Spleen (tissue), 11 donors: ENCODE data around the gene EPN3. TPM values are rescaled to one million over a fixed set of nuclear protein-coding genes. Genes with fewer than 3 reads are reported as not detected.
A peak's percentile ranks its signal among the peaks of the same experiment; 100 is the strongest.

ENCODE experiments used
- DNase-seq: peaks from one replicate; pipeline ENCODE4 v3.0.0-alpha.2; 2020
- H3K27ac ChIP-seq, 8 donors: fragments of 200-600 bp; sonication (generic) in 7 of 8; 1 replicate in 4 of 8; 2 replicates in 4 of 8; pipeline versions ENCODE4 v1.5.0 to v1.8.0; 2016 to 2021; ENCODE audit warnings: inconsistent platforms in 4 of 8, mild to moderate bottlenecking in 4 of 8, moderate library complexity in 1 of 8
- H3K27me3 ChIP-seq, 7 donors: fragments of 200-600 bp; sonication (generic) in 6 of 7; replicated peaks in 1 of 7; 1 replicate in 4 of 7; 2 replicates in 3 of 7; pipeline versions ENCODE4 v1.5.0 to v1.8.0; 2016 to 2021; ENCODE audit warnings: inconsistent platforms in 3 of 7, mild to moderate bottlenecking in 1 of 7
- H3K36me3 ChIP-seq, 6 donors: fragments of 200-600 bp; sonication (generic) in 5 of 6; 1 replicate in 4 of 6; 2 replicates in 2 of 6; pipeline versions ENCODE4 v1.5.0 to v1.8.0; 2016 to 2021; ENCODE audit warnings: inconsistent platforms in 2 of 6
- H3K4me1 ChIP-seq, 6 donors: fragments of 200-600 bp; sonication (generic) in 5 of 6; 1 replicate in 3 of 6; 2 replicates in 3 of 6; pipeline versions ENCODE4 v1.5.0 to v1.8.0; 2016 to 2021; ENCODE audit warnings: inconsistent platforms in 3 of 6
- H3K4me3 ChIP-seq, 8 donors: fragments of 200-600 bp; sonication (generic) in 7 of 8; 1 replicate in 4 of 8; 2 replicates in 4 of 8; pipeline versions ENCODE4 v1.5.0 to v1.8.0; 2016 to 2021; ENCODE audit warnings: inconsistent platforms in 4 of 8, mild to moderate bottlenecking in 4 of 8, moderate library complexity in 2 of 8
- H3K9me3 ChIP-seq, 8 donors: fragments of 200-600 bp; sonication (generic) in 7 of 8; 1 replicate in 4 of 8; 2 replicates in 4 of 8; pipeline versions ENCODE4 v1.5.0 to v1.8.0; 2016 to 2021; ENCODE audit warnings: inconsistent platforms in 4 of 8
- CTCF ChIP-seq, 11 experiments: fragments of 200-600 bp in 7 of 11; fragments of 450-650 bp in 4 of 11; sonication (generic) in 4 of 11; IDR thresholded peaks in 8 of 11; conservative IDR thresholded peaks in 3 of 11; 1 replicate in 7 of 11; 2 replicates in 4 of 11; pipeline versions ENCODE4 v1.4.0 to v1.8.0; 2016 to 2021; ENCODE audit warnings: antibody characterized with exemption in 11 of 11, inconsistent platforms in 4 of 11, mild to moderate bottlenecking in 1 of 11
- POLR2A ChIP-seq, 3 donors: fragments of 450-650 bp; IDR thresholded peaks; one replicate each; pipeline ENCODE4 v1.5.1; 2017; ENCODE audit warnings: antibody characterized with exemption in 3 of 3, mild to moderate bottlenecking in 1 of 3
- POLR2AphosphoS5 ChIP-seq, 3 donors: sonication (generic); formaldehyde crosslinking; IDR thresholded peaks; one replicate each; pipeline ENCODE4 v1.5.1; 2017; ENCODE audit warnings: antibody characterized with exemption in 3 of 3
- WGBS, 5 donors: extraction: QIAGEN DNeasy Blood & Tissue Kit in 3 of 5; methylation state at CpG; one replicate each; pipeline versions ENCODE4 v1.1.5 to v1.1.7; 2013 to 2018; 5-methylcytosine and 5-hydroxymethylcytosine counted together
- intact Hi-C: fragments of 100-400 bp; cut with DNase I; formaldehyde crosslinking; loops from one replicate; pipeline ENCODE4 v1.15.0; 2023; ENCODE audit warnings: low total_unique reads
- polyA plus RNA-seq, 3 donors: library from polyadenylated mRNA; stranded (reverse); fragments of 200-250 nt; gene quantifications; one replicate each; pipeline ENCODE4 v1.2.1, GENCODE V29; 2013
- total RNA-seq, 7 donors: library from RNA; depleted of rRNA in 3 of 7; stranded (reverse); fragments of >200 nt in 3 of 7; fragmentation: NEBNext Ultra II Directional in 4 of 7; extraction: Animal tissue kit (Norgen Biotek cat#: 25700) in 4 of 7; gene quantifications; one replicate each; pipeline versions ENCODE4 v1.1.0 to v1.2.1, GENCODE V29; 2016 to 2021
- donor health status: healthy with polysubstance abuse.
- donor health status: DM: no; HTN: no; CAD: no; lungs with moderate emphysema.
- donor health status: DM: no; HTN: no; CAD: no.
- donor health status: Bipolar disorder and iron deficiency.
- donor health status: healthy.
- donor health status: DM: no; HTN: no; CAD: no.
- donor health status: DM: yes; HTN: yes; CAD: no.

EPN3 gene
- total and polyA plus RNA-seq, 10 donors = 0.02 to 0.16 TPM; not detected in 8

DNA sequence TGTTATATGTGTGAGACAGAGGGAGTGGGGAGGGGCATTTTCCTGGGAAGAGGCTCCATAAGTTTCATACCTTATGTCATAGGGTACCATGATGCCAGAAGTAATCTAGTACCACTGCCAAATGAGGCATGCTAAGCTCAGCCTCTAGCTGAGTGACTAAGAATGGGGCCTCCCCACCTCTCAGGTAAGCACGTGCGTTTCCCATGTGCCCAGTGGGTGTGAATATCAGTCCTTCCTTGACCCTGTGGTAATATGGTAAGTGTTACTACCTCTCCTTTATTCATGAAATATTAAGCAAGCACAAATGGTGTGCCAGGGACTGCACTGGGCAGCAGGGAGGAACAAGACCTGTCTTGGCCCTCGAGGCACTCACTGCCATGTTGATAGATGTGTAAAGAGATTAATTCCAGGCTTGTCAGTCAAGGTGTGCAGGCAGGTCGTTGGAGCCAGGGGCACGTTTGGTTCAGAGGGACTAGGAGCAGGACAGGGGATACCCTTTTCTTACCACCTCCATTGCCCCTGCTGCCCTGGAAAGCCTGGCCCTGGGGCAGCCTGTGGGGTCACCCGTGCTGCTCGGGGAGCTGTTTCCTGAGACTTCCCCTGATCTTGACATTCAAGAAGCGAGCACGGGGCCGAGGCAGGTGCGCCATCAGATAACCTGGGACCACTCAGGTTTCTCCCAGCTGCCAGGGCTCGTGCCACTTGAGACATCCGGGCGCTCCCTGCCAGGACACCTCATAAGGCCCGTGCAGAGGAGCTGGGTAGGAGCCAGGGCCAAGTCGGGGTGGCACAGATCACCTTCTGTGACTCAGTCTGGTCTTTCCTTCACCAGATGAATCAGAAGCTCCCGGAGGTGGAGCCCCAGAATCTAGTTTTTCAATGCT, 45.1 kb upstream of the EPN3 start:
- 85 to 91% (median 87%) methylated on average over 8 to 17 of the region's 17 CpGs for WGBS, 5 donors
- Histone ChIP-seq H3K4me1 (peaks cover 0 to 5% (median 4%) of the 10 kb centered on the region in 6 donors), H3K36me3 (peaks cover 0 to 52% (median 29%) of the 10 kb centered on the region in 6 donors), H3K4me3 (no peak overlapping the region), H3K27ac (no peak overlapping the region), H3K27me3 (no peaks in the 10 kb centered on the region), H3K9me3 (no peaks in the 10 kb centered on the region)
- no peak for TF ChIP-seq POLR2A (IDR thresholded peaks at IDR 0.05)
- TF ChIP-seq POLR2AphosphoS5 (IDR thresholded peaks at IDR 0.05) = peak in 1 of 3 donors; percentile 27
- no peak for TF ChIP-seq CTCF (IDR thresholded peaks at IDR 0.05 in 8 of 11, conservative IDR thresholded peaks at IDR 0.05 in 3 of 11)
- intact Hi-C loops = no loop called here
- DNase-seq = peak; percentile 57

GRCh38 chr17:50488880-50489279, 43.7 kb upstream of the EPN3 start:
- TF ChIP-seq POLR2A (IDR thresholded peaks at IDR 0.05) (no peak), CTCF (IDR thresholded peaks at IDR 0.05 in 8 of 11, conservative IDR thresholded peaks at IDR 0.05 in 3 of 11) (no peak), POLR2AphosphoS5 (IDR thresholded peaks at IDR 0.05) (no peak)
- Histone ChIP-seq H3K27me3 (no peaks in the 10 kb centered on the region), H3K27ac (no peak overlapping the region), H3K36me3 (peaks cover 0 to 41% (median 21%) of the 10 kb centered on the region in 6 donors), H3K9me3 (no peaks in the 10 kb centered on the region), H3K4me1 (no peaks in the 10 kb centered on the region), H3K4me3 (no peak overlapping the region)
- no peak for DNase-seq
- WGBS, 5 donors = 80 to 95% (median 93%) methylated on average over 2 of the region's 2 CpGs
- intact Hi-C loops = no loop called here

DNA sequence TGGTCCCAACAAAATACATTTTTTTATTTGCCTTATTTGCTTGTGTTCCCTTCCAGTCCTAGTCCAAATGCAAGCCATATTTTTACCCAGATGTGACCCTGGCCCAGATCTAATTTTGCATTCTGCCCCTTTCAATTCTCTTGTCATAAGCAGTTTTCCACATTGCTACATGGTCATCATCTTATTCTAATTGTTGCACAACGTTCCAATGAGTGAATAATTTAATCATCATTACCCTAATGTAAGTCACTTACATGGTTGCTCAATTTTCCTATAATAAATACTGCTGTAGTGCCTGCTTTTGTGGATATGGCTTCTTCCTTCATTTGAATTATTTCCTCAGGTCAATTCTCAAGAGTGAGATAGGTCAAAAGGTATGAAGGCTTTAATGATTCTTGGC, 41.0 kb upstream of the EPN3 start:
- 44 to 66% (median 51%) methylated on average over 1 of the region's 1 CpG for WGBS, 5 donors
- peaks cover 0 to 15% (median 2%) of the 10 kb centered on the region in 6 donors for H3K36me3 ChIP-seq
- H3K27me3 ChIP-seq = no peaks in the 10 kb centered on the region
- H3K9me3 ChIP-seq = no peaks in the 10 kb centered on the region
- H3K4me1 ChIP-seq = no peaks in the 10 kb centered on the region
- no peak overlapping the region for H3K4me3 ChIP-seq
- intact Hi-C loops = no loop called here
- H3K27ac ChIP-seq = no peak overlapping the region
- TF ChIP-seq POLR2A (IDR thresholded peaks at IDR 0.05) = no peak
- no peak for TF ChIP-seq POLR2AphosphoS5 (IDR thresholded peaks at IDR 0.05)
- TF ChIP-seq CTCF (IDR thresholded peaks at IDR 0.05 in 8 of 11, conservative IDR thresholded peaks at IDR 0.05 in 3 of 11) = no peak
- no peak for DNase-seq

GRCh38 chr17:50492214-50492613, 40.3 kb upstream of the EPN3 start:
- TF ChIP-seq POLR2A (IDR thresholded peaks at IDR 0.05) = no peak
- TF ChIP-seq POLR2AphosphoS5 (IDR thresholded peaks at IDR 0.05) = no peak
- no peak for TF ChIP-seq CTCF (IDR thresholded peaks at IDR 0.05 in 8 of 11, conservative IDR thresholded peaks at IDR 0.05 in 3 of 11)
- H3K36me3 ChIP-seq = peaks cover 0 to 8% (median 2%) of the 10 kb centered on the region in 6 donors
- intact Hi-C loops = no loop called here
- H3K9me3 ChIP-seq = no peaks in the 10 kb centered on the region
- H3K4me3 ChIP-seq = no peak overlapping the region
- H3K27me3 ChIP-seq = no peaks in the 10 kb centered on the region
- H3K4me1 ChIP-seq = no peaks in the 10 kb centered on the region
- H3K27ac ChIP-seq = no peak overlapping the region
- 85 to 93% (median 90%) methylated on average over 6 to 8 of the region's 8 CpGs for WGBS, 5 donors
- no peak for DNase-seq
